B cell (primary cell): ENCODE measurements around the gene HSPA14.

Experiments used
- CTCF ChIP-seq: fragments of 200-600 bp; IDR thresholded peaks from one replicate; pipeline ENCODE4 v1.8.0; 2022; ENCODE audit warnings: antibody characterized with exemption, mild to moderate bottlenecking
- EZH2 ChIP-seq: IDR thresholded peaks from 2 replicates; pipeline ENCODE4 v1.6.1; 2012; ENCODE audit warnings: borderline replicate concordance, low read depth, mild to moderate bottlenecking, moderate library complexity, low read length; ENCODE audit not compliant: insufficient read depth, poor library complexity, severe bottlenecking

- TF ChIP-seq CTCF (no peak), EZH2 (no peak)
Measured at GRCh38 chr10:14801723-14802122, 36.4 kb upstream of the HSPA14 start.
